Measurements from ENCODE around the gene C4orf50.

Gene C4orf50

GRCh38 chr4:5852523-5853202 is 165.6 kb downstream of the C4orf50 start:
- no peak for DNase-seq

- DNase-seq = no peak
Measured at GRCh38 chr4:5851637-5852301, 166.5 kb downstream of the C4orf50 start.
